HG02840 (cell line): ENCODE results near the gene RAB7A.
A peak's percentile ranks its signal among the peaks of the same experiment; 100 is the strongest.
"Not testable (repeated sequence)": the region's sequence is repeated elsewhere in the genome, so short reads cannot be mapped to it uniquely, and the experiment has no call there.

Source experiments
- ATAC-seq: cut with Tn5 transposase; IDR thresholded peaks from one replicate; pipeline ENCODE4 v1.9.1; 2021; ENCODE audit warnings: mild to moderate bottlenecking, moderate library complexity, moderate number of reproducible peaks; ENCODE audit not compliant: unreplicated experiment, low FRiP score

RAB7A gene

DNA sequence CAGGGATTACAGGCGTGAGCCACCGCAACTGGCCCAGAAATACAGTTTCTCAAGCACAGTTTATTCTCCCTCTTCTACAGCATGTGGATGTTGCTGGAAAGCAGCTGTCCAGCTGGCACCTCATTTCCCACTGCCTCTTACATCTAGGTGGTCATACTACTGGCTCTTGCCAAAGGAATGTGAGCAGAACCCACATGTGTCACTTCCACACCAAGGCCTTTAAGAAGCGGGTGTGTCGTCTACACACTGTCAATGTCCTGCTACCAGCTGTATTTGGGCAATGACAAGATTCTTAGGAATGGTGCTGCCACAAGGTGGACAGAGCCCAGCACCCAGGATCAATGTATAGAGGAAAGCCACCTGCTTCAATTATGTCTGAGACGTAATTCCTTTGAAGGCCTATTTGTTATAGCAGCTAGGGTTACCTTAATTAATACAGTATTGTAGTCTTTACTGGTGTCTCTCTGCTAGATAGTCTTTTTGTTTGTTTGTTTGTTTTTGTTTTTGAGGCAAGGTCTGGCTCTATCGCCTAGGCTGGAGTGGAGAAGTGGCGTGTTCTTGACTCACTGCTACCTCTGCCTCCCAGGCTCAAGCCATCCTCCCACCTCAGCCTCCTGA is 15.1 kb upstream of the RAB7A start:
- ATAC-seq, result no peak

DNA sequence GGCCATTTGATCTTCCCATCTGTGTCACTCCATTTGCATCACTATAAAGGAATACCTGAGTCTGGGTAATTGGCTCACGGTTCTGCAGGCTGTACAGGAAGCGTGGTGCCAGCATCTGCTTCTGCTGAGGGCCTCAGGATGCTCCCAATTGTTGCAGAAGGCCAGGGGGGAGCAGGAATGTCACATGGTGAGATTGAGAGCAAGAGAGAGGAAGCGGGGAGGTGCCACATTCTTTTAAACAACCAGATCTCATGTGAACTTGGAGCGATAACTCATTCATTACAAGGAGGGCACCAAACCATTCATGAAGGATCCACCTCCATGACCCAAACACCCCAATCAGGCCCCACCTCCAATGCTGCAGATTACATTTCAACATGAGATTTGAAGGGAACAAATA is 13.1 kb upstream of the RAB7A start:
- ATAC-seq, result no peak

DNA sequence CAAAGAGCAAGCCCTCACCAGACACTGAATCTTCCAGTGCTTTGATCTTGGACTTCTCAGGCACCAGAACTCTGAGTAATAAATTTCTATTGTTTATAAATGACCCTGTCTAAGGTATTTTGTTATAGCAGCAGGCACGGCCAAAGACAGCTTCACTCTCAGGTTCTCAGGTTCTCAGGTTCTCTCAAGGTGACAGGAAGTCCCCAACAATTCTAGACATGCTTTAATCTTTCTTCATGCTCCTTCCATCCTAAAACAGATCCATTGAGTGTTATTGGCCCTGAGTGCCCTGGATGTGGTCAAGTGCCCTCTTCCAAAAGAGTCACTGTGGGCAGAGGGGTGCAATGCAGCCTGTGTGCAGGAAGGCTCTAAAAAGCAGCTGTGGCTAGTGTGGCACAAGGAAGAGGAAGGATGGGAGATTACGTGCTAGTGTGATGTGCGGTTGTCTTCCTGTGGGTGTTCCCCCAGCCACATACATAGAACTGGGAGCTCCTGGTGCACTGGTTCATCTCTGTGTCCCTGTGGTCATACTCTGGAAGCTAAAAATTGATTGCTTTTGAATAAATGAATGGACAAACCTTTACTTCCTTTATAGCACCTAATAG is 11.0 kb upstream of the RAB7A start:
- ATAC-seq, result no peak

DNA sequence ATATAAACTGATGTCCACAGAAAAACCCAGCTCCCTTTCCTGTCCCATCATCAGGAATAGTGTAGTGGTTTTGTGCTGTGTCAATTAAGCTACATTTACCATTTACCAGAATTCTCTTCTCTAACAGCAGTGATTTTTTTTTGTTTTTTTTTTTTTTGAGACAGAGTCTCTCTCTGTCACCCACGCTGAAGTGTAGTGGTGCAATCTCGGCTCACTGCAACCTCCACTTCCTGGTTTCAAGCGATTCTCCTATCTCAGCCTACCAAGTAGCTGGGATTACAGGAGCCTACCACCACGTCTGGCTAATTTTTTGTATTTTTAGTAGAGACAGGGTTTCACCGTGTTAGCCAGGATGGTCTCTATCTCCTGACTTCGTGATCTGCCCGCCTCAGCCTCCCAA is 7.1 kb upstream of the RAB7A start:
- ATAC-seq, result not testable (repeated sequence)

DNA sequence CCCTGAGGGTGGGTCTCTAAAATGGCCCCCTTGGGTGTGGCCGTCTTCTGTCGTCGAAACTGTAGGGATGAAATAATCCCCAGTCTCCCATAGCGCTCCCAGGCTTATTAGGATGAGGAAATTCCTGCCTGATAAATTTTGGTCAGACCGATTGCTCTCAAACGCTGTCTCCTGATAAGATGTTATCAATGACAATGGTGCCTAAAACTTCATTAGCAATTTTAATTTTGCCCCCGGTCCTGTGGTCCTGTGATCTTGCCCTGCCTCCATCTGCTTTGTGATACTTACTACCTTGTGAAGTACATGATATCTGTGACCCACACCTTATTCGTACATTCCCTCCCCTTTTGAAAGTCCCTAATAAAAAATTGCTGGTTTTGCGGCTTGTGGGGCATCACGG is 5.1 kb upstream of the RAB7A start:
- no peak for ATAC-seq

DNA sequence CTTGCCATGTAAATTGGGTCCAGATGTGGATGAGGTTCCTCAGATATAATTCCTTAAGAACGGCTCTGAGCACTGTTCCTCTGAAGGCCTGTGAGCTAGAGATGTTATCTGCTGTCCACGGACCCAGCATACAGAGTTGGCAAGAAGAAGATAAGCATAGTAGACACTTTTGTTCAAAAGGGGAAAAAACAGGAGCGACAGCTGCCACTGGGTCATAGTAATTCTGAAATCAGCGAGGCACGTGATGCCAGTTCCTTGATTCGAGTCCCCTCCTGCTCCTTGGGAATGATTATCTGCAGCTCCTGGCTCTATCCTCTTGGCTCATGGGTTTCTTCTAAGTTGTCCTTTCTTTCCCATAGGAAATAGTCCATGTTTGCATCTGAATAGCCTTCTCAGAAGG is 2.5 kb upstream of the RAB7A start:
- no peak for ATAC-seq

DNA sequence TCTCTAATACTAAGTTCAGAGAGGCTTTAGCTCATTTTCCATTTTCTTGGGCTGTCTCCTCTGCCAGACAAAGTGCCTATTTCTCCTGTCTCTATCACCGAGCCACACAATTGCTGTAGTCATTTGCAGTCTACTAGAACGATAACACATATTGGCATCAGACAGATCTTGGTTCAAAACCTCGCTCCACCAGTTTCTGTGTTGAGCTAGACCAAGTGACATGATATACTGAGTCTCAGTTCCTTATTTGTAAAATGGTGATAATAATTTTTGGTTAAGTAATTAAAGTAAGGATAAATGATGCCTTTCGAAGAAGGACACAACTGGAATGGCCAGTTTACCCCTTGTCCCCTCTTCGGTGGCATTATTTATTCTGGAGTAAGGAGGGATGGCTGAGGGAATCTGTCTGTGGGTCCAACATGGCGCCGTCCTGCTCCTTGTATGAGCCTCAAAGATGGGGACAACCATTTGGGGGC is 398 bp upstream of the RAB7A start:
- peak; percentile 13 for ATAC-seq

DNA sequence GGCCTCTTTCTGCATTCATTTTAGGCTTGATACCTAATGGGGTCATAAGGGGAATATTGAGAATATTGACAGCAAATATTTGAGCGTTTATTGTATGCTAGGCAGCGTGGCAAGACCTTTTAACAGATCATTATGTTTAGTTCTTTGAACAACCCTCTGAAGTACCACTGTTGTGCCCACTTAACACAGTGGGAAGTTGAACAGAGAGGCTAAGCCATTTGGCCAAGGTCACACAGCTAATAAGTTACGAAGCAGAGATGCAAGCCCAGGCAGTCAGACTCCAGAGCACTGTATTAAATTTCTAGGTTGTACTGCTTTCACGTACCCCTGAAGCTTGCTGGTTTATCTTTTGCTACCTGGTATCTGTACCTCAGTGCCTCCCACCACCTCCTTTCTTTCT is 1.1 kb downstream of the RAB7A start:
- ATAC-seq, result no peak

DNA sequence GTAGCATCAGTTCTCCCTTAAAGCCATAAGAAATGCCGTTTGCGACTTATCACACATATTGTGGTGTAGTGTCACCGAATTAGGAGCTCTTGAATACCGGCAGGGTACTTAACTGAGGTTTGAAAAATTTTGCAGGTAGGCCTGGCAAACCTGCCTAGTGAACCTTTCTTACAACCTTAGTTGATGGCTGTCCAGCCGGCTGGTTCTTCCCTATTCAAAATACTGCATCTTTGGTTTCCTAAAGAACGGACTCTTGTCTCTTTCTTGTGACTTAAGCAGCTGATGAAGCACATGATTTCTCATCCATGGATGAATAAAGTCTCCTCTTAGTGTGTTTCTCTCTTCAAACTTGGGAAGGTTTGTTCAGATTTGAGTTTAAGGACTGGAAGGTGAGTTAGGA is 1.5 kb downstream of the RAB7A start:
- ATAC-seq, result no peak

DNA sequence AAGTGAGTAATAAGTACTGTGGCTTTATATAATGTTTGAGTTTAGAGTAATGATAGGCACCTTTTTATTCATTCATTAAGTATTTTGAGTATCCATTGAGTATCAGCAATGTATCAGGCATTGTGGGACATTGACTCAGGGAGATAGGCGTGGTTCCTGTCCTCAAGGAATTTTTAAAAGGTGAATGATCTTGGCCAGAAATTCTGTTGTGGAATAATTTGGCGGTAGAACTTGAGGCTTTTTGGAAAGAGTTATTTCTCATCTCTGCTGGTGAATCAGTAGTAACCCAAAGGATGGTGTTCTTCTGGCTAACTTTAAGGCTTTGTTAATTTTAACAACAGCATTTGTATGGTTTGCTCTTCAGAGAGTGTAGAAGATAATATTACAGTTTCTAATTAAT is 2.0 kb downstream of the RAB7A start:
- no peak for ATAC-seq

DNA sequence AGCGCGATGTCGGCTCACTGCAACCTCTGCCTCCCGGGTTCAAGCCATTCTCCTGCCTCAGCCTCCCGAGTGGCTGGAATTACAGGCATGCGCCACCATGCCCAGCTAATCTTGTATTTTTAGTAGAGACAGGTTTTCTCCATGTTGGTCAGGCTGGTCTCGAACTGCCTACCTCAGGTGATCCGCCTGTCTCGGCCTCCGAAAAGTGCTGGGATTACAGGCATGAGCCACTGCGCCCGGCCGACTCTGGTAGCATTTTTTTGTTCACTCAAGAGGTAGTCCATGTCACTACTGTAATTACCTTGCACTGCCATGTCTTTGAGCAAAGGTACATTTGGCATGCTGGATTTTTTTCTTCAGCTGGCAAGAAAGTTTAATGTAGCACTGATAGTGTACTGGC is 2.5 kb downstream of the RAB7A start:
- not testable (repeated sequence) for ATAC-seq

DNA sequence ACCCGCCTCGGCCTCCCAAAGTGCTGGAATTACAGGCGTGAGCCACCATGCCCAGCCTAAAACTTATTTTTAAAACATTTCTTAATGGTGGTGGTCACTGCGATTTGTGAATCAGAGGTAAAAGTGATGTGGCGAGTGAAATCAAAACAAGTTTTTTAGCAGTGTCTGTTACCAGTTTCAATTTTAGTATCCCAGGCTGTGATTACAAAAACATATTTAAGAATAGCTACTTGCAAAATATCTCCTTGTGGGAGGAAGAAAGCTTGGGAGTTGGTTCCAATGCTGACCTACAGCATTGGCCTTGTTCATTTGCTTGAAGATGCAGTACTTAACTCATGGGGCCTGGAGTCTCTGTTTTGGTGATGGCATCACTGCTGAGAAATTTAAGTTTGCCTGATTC is 4.5 kb downstream of the RAB7A start:
- ATAC-seq, result no peak

DNA sequence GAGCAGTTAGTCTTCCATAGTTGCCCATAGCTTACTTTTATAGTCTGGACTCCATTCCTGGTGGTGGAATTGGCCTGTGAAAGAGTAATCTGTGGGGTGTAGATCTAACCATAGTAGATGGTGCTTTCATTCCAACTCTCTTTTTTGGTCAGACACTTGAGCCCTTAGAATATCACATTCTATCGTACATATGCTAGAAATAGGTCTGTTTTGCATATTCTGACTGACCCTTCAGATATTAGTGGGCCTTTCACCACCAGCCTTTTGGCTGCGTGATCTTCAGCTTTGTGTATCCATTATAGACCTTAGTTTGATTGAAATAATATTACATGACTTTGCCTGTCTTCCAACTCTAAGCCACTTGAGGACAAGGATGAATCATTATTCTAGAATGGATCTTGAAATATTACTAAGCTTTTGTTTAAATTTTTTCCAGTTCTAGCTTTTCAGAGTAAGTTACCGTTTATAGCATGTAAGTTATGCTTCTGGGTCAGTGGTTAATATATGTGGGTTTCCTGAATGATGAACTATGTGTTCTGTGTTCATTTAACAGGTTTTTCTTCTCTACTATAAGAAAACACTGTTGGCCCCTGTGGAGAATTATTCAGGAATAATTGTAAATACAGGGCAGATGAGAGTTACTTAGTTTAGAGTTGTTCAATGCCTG is 8.7 kb downstream of the RAB7A start:
- no peak for ATAC-seq

DNA sequence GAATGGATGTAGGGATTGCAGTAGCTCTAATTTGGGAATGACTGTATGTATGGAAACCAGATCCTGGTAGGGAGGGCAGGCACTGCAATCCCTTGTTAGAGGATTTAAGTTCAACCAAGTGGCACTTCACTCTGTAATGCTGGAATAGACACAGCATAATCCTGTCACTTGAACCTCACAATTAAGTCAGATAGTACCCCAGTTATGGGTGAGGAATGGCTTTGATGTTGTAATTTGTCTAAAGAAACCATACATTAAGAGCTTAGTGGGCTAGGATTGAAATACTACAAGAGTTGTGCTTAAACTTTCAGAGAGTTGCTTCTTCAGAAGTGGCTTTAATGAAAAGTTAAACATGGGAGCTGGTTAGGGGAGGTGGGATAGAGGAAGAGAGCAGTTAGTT is 9.3 kb downstream of the RAB7A start:
- no peak for ATAC-seq

DNA sequence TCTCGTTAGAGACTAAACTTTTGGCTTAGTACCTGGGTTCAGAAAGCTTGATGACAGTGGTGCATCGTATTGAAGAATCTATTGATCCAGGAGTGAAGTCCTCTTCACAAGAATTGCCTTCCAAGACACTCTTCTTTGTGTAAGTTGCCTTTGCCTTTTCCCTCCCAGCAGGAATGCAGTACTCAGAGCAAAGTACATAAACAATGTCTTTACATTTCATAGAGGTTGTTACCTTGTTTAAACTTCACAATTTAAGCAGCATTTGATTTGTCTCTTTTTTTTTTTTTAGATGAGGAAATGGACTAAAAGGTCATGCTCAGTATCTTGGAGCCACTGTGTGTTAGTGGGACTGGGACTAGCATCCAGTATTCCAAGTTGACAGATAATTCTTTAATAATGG is 9.9 kb downstream of the RAB7A start:
- ATAC-seq, result no peak

DNA sequence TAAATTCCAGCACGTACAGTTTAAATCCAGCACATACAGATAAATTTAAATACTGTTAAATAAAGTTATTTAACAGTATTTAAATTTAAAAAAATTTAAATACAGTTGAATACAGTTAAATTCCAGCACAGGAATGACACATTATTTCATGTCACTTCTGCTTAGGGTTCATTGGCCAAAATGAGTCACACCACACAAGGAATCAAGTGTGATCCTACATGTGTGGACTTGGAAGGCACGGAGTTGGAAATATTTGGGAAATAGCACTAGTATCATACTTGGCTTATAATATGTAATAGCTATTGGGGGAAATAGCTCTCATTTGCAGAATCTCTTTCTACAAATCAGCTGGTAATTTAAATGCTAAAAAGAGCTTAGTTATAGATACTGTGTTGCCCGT is 10.6 kb downstream of the RAB7A start:
- ATAC-seq, result no peak

DNA sequence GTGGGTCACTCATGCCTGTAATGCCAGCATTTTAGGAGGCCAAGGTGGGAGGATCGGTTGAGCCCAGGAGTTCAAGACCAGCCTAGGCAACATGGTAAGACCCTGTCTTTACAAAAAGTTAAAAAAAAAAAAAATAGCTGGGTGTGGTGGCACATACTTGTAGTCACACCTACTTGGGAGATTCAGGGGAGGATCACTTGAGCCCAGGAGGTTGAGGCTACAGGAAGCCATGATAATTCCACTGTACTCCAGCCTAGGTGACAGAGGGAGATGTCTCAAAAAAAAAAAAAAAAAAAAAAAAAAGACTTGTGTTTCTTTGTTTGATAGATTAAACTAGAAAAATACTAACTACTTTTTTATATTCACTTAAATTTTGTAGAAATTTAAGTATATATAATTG is 14.6 kb downstream of the RAB7A start:
- ATAC-seq, result no peak

DNA sequence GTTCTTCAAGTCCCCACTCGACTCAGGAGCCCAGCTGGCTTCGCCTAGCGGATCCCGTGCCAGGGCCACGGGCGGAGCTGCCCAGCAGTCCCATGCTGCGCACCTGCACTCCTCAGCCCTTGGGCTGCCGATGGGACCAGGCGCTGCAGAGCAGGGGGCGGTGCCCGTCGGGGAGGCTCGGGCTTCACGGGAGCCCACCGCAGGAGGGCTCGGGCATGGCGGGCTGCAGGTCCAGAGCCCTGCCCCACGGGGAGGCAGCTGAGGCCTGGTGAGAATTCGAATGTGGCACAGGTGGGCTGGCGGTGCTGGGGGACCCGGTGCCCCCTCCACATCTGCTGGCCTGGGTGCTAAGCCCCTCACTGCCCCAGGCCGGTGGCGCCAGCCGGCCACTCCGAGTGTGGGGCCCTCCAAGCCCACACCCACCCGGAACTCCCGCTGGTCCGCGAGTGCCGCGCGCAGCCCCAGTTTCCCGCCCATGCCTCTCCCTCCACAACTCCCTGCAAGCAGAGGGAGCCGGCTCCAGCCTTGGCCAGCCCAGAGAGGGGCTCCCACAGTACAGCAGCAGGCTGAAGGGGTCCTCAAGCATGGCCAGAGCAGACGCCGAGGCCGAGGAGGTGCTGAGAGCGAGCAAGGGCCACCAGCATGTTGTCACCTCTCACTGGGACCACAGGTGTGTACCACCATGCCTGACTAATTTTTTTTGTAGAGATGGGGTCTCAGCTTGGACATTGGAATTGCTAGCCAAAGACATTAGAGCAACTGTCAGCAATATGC is 17.0 kb downstream of the RAB7A start:
- no peak for ATAC-seq

DNA sequence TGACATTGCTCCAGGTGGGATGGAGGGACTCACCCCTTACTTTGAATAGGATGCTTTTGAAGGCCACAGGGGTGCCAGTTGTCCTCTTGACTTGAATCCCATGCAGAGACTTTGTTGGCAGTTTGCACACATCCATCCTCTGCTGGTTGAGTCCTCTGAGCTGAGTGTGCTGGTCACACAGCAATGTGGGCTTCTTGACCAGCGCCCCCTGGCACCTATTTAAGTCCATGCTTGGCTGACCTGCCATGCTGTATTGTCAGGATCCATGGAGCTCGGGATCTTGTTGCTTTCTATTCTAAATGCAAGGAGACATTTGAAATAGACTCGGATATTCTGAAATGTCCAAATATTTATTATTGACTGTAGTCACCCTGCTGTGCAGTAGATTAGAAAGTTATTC is 19.8 kb downstream of the RAB7A start:
- ATAC-seq, result no peak

DNA sequence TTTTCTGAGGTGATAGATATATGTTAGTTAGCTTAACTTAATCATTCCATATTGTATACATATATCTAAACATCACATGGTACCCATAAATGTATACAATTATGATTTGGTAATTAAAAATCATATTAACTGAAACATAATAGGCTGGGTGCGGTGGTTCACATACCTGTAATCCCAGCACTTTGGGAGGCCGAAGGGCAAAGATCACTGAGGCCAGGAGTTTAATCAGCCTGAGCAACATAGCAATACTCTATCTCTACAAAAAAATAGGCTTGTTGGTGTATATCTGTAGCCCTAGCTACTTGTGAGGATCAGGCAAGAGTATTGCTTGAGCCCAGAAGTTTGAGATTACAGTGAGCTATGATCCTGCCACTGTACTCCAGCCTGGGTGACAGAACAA is 20.9 kb downstream of the RAB7A start:
- ATAC-seq, result no peak

DNA sequence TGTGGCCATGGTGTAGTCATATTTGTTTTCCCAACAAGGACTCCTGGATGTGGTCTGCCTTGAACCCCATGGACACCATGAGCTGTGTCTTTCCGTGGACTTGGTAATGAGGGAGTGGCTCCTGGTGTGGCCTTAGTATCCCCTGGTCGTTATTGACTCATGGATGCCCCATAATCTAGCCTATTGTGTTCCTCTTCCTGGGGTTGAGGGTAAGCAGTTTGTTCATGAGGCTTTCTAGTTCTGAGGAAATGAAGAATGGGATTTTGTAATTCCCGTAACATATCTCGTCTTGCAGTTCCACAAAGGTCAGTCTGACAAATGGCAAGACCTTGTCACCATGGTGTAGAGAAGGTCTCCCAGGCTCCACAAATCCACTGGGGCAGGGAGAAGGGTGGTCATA is 22.6 kb downstream of the RAB7A start:
- no peak for ATAC-seq
